HG03558 (cell line): Measurements from ENCODE around the gene GMPPA.
A peak's percentile ranks its signal among the peaks of the same experiment; 100 is the strongest.

ENCODE experiments used
- ATAC-seq: cut with Tn5 transposase; IDR thresholded peaks from one replicate; pipeline ENCODE4 v1.9.1; 2021; ENCODE audit warnings: moderate number of reproducible peaks; ENCODE audit not compliant: unreplicated experiment; ENCODE audit errors: extremely low read depth

GMPPA gene

DNA sequence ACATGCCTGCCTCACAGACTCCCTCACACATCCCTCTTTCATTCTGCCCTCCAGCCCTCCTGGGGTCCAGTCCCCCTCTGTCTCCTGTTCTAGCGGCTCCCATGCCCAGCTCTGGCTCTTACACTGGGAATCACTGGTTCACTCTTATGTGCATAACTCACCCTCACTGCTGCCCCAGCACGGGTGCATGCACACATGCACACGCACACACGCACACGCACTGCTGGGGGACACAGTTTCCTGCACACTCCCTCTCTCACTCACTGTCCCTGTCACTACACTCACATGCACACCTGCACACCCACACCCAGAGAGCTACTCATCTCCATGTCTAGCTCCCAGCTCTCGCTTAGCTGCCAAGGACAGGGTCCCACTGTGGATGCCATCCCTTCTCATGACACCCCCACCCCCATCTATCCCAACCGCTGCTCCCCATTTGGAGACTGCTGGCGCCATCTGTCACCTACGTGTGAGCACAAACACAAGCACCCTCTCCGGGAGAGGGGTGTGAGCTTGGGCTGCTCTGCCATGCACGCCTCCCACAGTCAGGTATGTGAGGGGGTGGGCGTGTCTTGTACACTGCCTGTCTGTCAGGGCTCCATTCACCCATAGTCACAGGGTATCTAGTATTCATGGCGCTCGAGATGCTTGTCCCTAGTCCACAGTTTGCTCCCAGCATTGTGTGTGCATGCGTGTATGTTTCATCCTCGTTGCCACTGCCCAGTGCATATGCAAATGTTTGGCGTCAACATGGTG, 17.4 kb downstream of the GMPPA start:
- no peak for ATAC-seq

DNA sequence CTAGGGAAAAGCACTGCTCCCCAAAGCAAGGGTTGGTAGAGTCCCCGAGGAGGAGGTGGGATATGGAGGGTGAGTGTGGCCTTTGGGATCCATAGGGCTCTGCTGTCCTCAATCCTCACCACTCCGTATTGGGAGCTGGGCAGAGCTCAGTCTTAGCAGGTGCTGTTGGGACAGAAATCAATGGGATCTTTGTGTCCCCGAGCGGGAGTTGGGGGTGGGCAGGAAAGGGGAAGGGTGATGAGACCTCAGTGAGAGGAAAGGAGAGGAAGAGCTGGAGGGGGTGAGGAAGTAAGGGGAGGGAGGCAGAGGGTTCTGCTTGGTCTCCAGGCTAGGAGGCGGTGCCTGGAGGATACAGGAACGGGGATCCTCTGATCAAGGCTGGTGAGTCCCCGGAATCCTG, 18.2 kb downstream of the GMPPA start:
- ATAC-seq = no peak

GRCh38 chr2:219517954-219518778, 19.5 kb downstream of the GMPPA start:
- no peak for ATAC-seq

- ATAC-seq = no peak
Observed at GRCh38 chr2:219519526-219519916, 20.8 kb downstream of the GMPPA start.

DNA sequence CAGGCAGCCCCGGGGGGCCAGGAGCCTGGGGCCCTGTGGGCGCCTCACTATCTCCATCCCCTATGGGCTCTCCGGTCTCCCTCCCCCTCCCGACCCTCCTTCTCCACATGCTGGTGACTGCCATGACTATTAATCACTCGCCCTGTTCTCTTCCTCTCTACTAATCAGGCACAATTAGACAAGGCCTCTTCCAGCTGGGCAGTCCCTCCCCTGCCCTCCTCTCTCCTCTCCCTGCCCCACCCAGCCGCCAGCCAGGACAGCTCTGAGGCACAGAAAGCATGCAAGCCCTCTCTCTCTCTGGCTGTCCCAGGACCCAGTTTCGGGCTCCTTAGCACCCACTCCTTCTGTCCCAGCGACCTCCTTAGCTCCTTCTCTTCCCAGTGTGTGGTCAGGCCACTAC, 21.4 kb downstream of the GMPPA start:
- no peak for ATAC-seq

DNA sequence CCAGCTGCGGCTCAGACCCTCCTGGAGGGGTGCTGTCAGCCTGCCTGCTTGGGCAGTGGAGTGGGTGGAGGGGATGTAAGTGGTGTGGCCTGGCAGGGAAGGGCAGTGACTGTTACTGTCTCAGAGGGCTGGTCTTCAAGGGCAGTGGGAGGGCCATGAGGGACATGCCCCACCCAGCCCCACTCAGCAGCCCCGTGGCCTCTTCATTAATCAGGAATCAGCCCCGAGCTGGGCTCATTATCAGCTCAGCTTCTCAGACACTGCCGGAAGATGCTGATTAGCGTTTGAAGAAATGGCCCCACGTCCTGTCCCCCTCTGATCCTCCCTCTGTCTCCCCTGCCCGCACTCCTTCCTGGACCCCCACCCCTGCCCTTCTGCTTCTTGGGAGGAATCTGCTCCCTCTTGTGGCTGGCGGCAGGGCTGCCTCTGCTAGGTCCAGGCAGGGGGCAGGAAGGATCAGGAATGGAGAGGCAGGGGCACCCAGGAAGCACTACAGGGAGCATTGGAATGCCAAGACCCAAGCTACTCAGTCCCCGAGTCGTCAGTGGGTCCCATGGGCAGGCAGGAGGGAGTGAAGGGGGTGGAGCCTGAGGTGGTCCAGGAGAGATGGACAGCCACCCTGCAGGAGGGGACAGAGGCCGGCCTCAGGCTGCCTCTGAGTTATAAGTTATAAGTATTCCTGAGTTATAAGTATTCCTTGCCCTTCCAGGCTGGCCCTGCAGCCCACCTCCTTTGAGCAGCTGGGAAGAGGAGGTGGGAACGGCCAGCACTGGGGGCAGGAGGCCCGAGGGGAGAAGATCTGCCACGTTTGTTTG, 22.6 kb downstream of the GMPPA start:
- ATAC-seq = no peak

GRCh38 chr2:219522111-219523030, 23.7 kb downstream of the GMPPA start:
- no peak for ATAC-seq

- ATAC-seq = no peak
Observed at GRCh38 chr2:219523031-219523671, 24.5 kb downstream of the GMPPA start.

DNA sequence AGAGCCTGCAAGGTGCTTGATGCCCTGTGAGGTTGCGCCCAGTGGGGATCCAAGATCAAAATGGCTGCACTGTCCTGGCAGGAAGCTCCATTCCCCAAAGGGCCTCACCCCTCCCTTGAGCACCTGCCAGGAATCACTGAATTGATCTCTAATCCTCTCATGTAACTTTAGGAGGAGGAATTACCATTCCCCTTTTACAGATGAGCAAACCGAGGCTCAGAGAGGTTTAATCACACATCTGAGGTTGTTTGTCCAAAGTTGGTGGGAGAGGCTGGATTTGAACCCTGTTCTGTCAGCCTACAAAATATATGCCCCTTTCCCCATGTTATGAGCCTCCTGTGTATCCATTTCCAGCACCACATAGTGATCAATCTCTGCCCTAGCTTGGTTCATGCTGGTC, 26.1 kb downstream of the GMPPA start:
- no peak for ATAC-seq

DNA sequence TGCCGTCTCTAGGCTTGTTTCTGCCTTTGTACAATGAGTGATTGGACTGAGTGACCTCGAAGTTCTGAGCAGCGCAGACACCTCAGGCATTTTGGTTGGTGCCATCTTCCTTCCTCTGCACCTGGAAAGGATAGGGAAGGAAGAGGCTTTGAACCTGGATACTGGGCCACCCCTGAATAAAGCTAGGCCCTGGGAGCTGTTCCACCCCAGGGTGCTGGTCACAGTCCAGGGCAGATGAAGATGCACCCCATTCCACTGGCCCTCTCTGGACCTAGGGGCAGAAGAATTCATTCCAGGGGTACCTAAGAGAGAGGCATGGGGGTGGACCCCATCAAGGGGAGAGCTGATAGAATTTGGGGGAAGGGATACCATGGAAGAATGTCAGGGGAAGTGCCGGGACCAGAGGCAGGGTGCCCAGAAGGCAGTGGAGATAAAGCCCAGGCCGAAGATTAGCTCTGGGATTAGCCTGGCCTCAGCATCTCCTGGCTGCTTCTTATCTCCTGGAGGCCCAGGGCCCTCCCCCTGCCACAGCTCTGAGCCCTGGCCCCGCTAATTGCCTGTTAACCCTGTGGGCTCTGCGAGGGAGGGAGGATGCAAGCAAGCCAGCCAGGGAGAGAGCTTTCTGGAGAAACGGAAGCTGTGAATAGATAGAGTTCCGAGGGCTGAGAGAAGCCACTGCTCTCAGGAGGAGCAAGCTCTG, 27.0 kb downstream of the GMPPA start:
- no peak for ATAC-seq

- ATAC-seq = no peak
Observed at GRCh38 chr2:219526320-219527075, 27.8 kb downstream of the GMPPA start.

- no peak for ATAC-seq
Observed at GRCh38 chr2:219527076-219527394, 28.3 kb downstream of the GMPPA start.

DNA sequence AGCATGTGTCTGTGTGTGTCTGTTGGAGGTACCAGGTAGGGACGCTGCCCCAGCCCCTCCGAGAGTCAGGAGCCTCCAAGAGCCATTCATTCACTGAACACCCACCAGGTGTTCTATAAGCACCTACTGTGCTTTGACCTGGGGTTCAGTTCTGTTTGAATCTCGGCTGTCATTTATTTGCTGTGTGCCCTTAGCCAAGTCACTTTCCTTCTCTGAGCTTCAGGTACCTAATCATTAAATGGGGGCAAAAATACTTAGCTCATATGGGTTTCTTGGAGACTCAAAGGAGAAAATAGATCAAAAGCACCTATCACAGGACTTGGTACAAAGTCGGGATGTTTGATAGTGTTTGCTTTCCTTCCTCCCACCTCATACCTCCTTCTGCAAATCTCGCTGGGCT, 28.8 kb downstream of the GMPPA start:
- no peak for ATAC-seq

DNA sequence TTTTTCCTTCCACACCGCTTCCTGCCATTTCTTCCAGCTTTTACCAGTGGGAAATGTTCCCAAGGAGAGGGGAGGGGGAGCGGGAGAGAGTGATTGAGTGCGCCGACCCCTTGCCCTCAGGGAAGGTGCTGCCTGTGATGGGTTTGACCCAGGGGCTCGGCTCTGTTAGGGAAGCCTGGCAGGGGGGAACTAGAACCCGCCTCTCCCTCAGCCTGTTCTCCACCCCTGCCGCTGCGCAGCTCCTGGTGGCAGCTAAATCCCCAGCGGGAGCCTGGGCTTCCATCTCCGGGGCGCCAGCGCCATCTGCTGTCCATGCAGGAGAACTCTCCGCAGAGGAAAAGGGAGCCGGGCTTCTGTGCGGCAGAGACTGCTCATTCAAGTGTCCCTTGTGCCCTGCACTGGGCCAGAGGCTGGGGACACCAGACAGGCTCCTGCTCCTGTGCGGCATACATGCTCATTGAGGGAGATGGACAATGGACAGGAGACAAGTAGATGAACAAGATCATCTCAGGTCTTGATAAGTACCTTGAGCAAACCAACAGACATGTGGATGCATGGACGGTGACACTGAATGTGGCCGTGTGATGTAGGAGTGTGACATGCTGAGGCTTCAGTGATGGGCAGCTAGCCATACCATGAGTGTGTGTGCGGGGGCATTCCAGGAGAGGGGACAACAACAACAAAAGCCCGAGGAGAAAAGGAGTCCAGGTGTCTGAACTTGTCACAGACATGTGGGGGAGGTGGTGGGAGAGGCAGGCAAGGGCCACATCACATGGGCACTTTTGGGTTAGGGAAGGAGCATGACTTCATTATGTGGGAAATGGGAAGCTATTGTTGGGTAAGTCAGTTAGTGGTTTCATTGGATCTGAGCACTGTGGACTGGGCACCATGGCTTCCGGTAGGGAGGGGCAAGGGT, 31.6 kb downstream of the GMPPA start:
- ATAC-seq = peak; percentile 85

- ATAC-seq = no peak
Observed at GRCh38 chr2:219531639-219532377, 33.1 kb downstream of the GMPPA start.

DNA sequence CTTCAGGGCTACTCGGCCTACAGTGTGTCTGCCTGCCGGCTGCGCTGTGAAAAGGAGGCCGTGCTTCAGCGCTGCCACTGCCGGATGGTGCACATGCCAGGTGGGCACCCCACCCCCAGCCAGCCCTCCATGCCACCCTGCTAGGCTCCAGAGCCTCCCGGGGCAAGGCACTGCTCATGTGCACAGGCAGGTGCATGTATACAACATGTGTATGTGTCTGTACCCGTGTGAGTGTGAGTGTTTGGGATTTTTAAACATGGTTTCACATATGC, 33.6 kb downstream of the GMPPA start:
- ATAC-seq = no peak
